Neural progenitor cell (in vitro differentiated cells): ENCODE measurements around the gene RABAC1. TPM values are rescaled to one million over a fixed set of nuclear protein-coding genes. Genes with fewer than 3 reads are reported as not detected.
A peak's percentile ranks its signal among the peaks of the same experiment; 100 is the strongest.

Experiments
- DNase-seq: peaks from one replicate; pipeline ENCODE4 v3.0.0-alpha.2; 2016; ENCODE audit warnings: low spot score
- H2AFZ ChIP-seq: fragments of 200-600 bp; sonication (generic); replicated peaks from 2 replicates; pipeline ENCODE4 v1.6.1; 2016; ENCODE audit warnings: antibody characterized with exemption
- H3F3A ChIP-seq: fragments of 200-600 bp; sonication (generic); 2 replicates; pipeline ENCODE4 v1.6.1; 2016; ENCODE audit warnings: antibody characterized with exemption, low read depth
- H3K27ac ChIP-seq: fragments of 200-600 bp; sonication (generic); 2 replicates; pipeline ENCODE4 v1.5.1; 2016; ENCODE audit warnings: mild to moderate bottlenecking
- H3K27me3 ChIP-seq: fragments of 200-600 bp; sonication (generic); 2 replicates; pipeline ENCODE4 v1.6.1; 2016; ENCODE audit warnings: mild to moderate bottlenecking, moderate library complexity
- H3K36me3 ChIP-seq: fragments of 200-600 bp; sonication (generic); 2 replicates; pipeline ENCODE4 v1.5.1; 2016
- H3K4me1 ChIP-seq: fragments of 200-600 bp; sonication (generic); 2 replicates; pipeline ENCODE4 v1.6.1; 2016; ENCODE audit warnings: mixed run types
- H3K4me2 ChIP-seq: fragments of 200-600 bp; sonication (generic); 2 replicates; pipeline ENCODE4 v1.6.1; 2016
- H3K4me3 ChIP-seq: fragments of 200-600 bp; sonication (generic); 2 replicates; pipeline ENCODE4 v1.5.1; 2016
- H3K79me2 ChIP-seq: fragments of 200-600 bp; sonication (generic); 2 replicates; pipeline ENCODE4 v1.6.1; 2016; ENCODE audit warnings: low read depth
- H3K9ac ChIP-seq: fragments of 200-600 bp; sonication (generic); 2 replicates; pipeline ENCODE4 v1.6.1; 2016
- H3K9me3 ChIP-seq: fragments of 200-600 bp; sonication (generic); 2 replicates; pipeline ENCODE4 v1.5.1; 2016; ENCODE audit warnings: low read depth
- H4K20me1 ChIP-seq: fragments of 200-600 bp; sonication (generic); 2 replicates; pipeline ENCODE4 v1.6.1; 2016; ENCODE audit warnings: low read depth
- H3K27ac Mint-ChIP-seq: 3 replicates; pipeline ENCODE4 v1.8.0; 2021; ENCODE audit warnings: mixed read lengths
- H3K27me3 Mint-ChIP-seq: 2 replicates; pipeline ENCODE4 v1.8.0; 2022; ENCODE audit warnings: low read depth, mild to moderate bottlenecking, inconsistent platforms, moderate library complexity, mixed read lengths; ENCODE audit not compliant: insufficient read depth
- H3K36me3 Mint-ChIP-seq: 3 replicates; pipeline ENCODE4 v1.8.0; 2021; ENCODE audit warnings: mixed read lengths
- H3K4me1 Mint-ChIP-seq: 3 replicates; pipeline ENCODE4 v1.8.0; 2021; ENCODE audit warnings: mixed read lengths
- H3K4me3 Mint-ChIP-seq: 3 replicates; pipeline ENCODE4 v1.8.0; 2021; ENCODE audit warnings: mild to moderate bottlenecking, moderate library complexity, mixed read lengths
- H3K9me3 Mint-ChIP-seq: 3 replicates; pipeline ENCODE4 v1.8.0; 2020; ENCODE audit warnings: mixed read lengths
- CTCF ChIP-seq: fragments of 200-600 bp; sonication (generic); IDR thresholded peaks from 2 replicates; pipeline ENCODE4 v1.5.1; 2017; ENCODE audit warnings: antibody characterized with exemption, mild to moderate bottlenecking
- EZH2 ChIP-seq: fragments of 200-600 bp; sonication (generic); IDR thresholded peaks from 2 replicates; pipeline ENCODE4 v1.6.1; 2017; ENCODE audit warnings: antibody characterized with exemption, mild to moderate bottlenecking, moderate library complexity
- EZH2phosphoT487 ChIP-seq: fragments of 200-600 bp; sonication (generic); IDR thresholded peaks from 2 replicates; pipeline ENCODE4 v1.6.1; 2017; ENCODE audit warnings: antibody characterized with exemption
- total RNA-seq: library from RNA; depleted of rRNA; stranded (reverse); fragments of >200 nt; gene quantifications from 2 replicates; pipeline ENCODE4 v1.2.3, GENCODE V29; 2015; ENCODE audit warnings: low replicate concordance

Gene RABAC1
- total RNA-seq, 1 donor from 2014 or later, result 33.1 TPM

GRCh38 chr19:41945135-41945766 lies 13.9 kb downstream of the RABAC1 start:
- H2AFZ ChIP-seq, result no peak overlapping the region
- Mint-ChIP-seq H3K36me3 (peaks cover 5% of the 10 kb centered on the region), H3K4me1 (peaks cover 6% of the 10 kb centered on the region), H3K27ac (no peak overlapping the region), H3K9me3 (peaks cover 7% of the 10 kb centered on the region), H3K27me3 (peaks cover 30% of the 10 kb centered on the region), H3K4me3 (no peak overlapping the region)
- no peaks in the 10 kb centered on the region for H4K20me1 ChIP-seq
- H3K4me2 ChIP-seq, result no peak overlapping the region
- H3K79me2 ChIP-seq, result no peaks in the 10 kb centered on the region
- no peaks in the 10 kb centered on the region for H3K36me3 ChIP-seq
- H3F3A ChIP-seq, result no peaks in the 10 kb centered on the region
- H3K27me3 ChIP-seq, result peaks cover 31% of the 10 kb centered on the region
- H3K9ac ChIP-seq, result no peak overlapping the region
- no peak overlapping the region for H3K4me3 ChIP-seq
- H3K9me3 ChIP-seq, result no peaks in the 10 kb centered on the region
- no peak overlapping the region for H3K27ac ChIP-seq
- no peak for TF ChIP-seq EZH2phosphoT487
- no peak for TF ChIP-seq EZH2
- TF ChIP-seq CTCF, result no peak
- DNase-seq, result no peak
- H3K4me1 ChIP-seq, result no peaks in the 10 kb centered on the region

- Histone ChIP-seq H3K4me2 (no peak overlapping the region), H3K4me1 (no peaks in the 10 kb centered on the region), H3K9me3 (no peaks in the 10 kb centered on the region), H3K4me3 (no peak overlapping the region), H3K36me3 (no peaks in the 10 kb centered on the region), H4K20me1 (no peaks in the 10 kb centered on the region), H3K9ac (no peak overlapping the region), H3K79me2 (no peaks in the 10 kb centered on the region), H3K27me3 (peaks cover 40% of the 10 kb centered on the region), H3K27ac (no peak overlapping the region), H3F3A (no peaks in the 10 kb centered on the region), H2AFZ (no peak overlapping the region)
- Mint-ChIP-seq H3K36me3 (peaks cover 5% of the 10 kb centered on the region), H3K27ac (no peak overlapping the region), H3K27me3 (peaks cover 32% of the 10 kb centered on the region), H3K9me3 (peaks cover 7% of the 10 kb centered on the region), H3K4me1 (peaks cover 6% of the 10 kb centered on the region), H3K4me3 (no peak overlapping the region)
- TF ChIP-seq CTCF, result no peak
- no peak for TF ChIP-seq EZH2
- TF ChIP-seq EZH2phosphoT487, result no peak
- DNase-seq, result no peak
Observed at GRCh38 chr19:41944336-41944735, 14.8 kb downstream of the RABAC1 start.

- no peak for TF ChIP-seq CTCF
- no peak for TF ChIP-seq EZH2phosphoT487
- no peak for TF ChIP-seq EZH2
- H3K9me3 ChIP-seq, result no peaks in the 10 kb centered on the region
- peaks cover 8% of the 10 kb centered on the region for H3F3A ChIP-seq
- H3K36me3 Mint-ChIP-seq, result peaks cover 4% of the 10 kb centered on the region
- H3K36me3 ChIP-seq, result no peaks in the 10 kb centered on the region
- peaks cover 10% of the 10 kb centered on the region for H3K4me1 Mint-ChIP-seq
- no peaks in the 10 kb centered on the region for H3K4me1 ChIP-seq
- H3K4me3 ChIP-seq, result no peak overlapping the region
- H2AFZ ChIP-seq, result no peak overlapping the region
- H3K4me2 ChIP-seq, result no peak overlapping the region
- H3K27ac Mint-ChIP-seq, result no peak overlapping the region
- H3K27me3 Mint-ChIP-seq, result peaks cover 32% of the 10 kb centered on the region
- no peaks in the 10 kb centered on the region for H4K20me1 ChIP-seq
- no peak overlapping the region for H3K9ac ChIP-seq
- peaks cover 7% of the 10 kb centered on the region for H3K9me3 Mint-ChIP-seq
- H3K4me3 Mint-ChIP-seq, result peak overlapping the region; percentile 84
- no peak overlapping the region for H3K27ac ChIP-seq
- DNase-seq, result no peak
- H3K27me3 ChIP-seq, result peaks cover 66% of the 10 kb centered on the region
- no peaks in the 10 kb centered on the region for H3K79me2 ChIP-seq
Observed at GRCh38 chr19:41941410-41942202, 17.5 kb downstream of the RABAC1 start.
